ENCODE data around the gene DLG5. TPM values are rescaled to one million over a fixed set of nuclear protein-coding genes. Genes with fewer than 3 reads are reported as not detected.

The DLG5 gene
- total RNA-seq, 1 experiment from 2014 or later, result 16.8 TPM

- DNase-seq (ENCODE audit: low spot score), result peak; percentile 72
Measured at GRCh38 chr10:77949167-77949566, 22.6 kb upstream of the DLG5 start.

- no peak for DNase-seq (ENCODE audit: low spot score)
Measured at GRCh38 chr10:77946084-77946483, 19.5 kb upstream of the DLG5 start.

GRCh38 chr10:77944519-77944918, 18.0 kb upstream of the DLG5 start:
- DNase-seq (ENCODE audit: low spot score), result peak; percentile 81

GRCh38 chr10:77943121-77943901, 16.8 kb upstream of the DLG5 start:
- peak; percentile 54 for DNase-seq (ENCODE audit: low spot score)

GRCh38 chr10:77941790-77942189, 15.2 kb upstream of the DLG5 start:
- no peak for DNase-seq (ENCODE audit: low spot score)

GRCh38 chr10:77940627-77941026, 14.1 kb upstream of the DLG5 start:
- no peak for DNase-seq (ENCODE audit: low spot score)

GRCh38 chr10:77940225-77940624, 13.7 kb upstream of the DLG5 start:
- DNase-seq (ENCODE audit: low spot score), result no peak

- DNase-seq (ENCODE audit: low spot score), result peak; percentile 60
Measured at GRCh38 chr10:77939561-77940001, 13.0 kb upstream of the DLG5 start.

- DNase-seq (ENCODE audit: low spot score), result no peak
Measured at GRCh38 chr10:77936697-77937567, 10.4 kb upstream of the DLG5 start.

GRCh38 chr10:77932016-77932715, 5.6 kb upstream of the DLG5 start:
- DNase-seq (ENCODE audit: low spot score), result no peak

GRCh38 chr10:77927402-77928246, 1.1 kb upstream of the DLG5 start:
- no peak for DNase-seq (ENCODE audit: low spot score)

GRCh38 chr10:77925795-77926565, 575 bp downstream of the DLG5 start:
- no peak for DNase-seq (ENCODE audit: low spot score)

GRCh38 chr10:77925410-77925794, 1.2 kb downstream of the DLG5 start:
- DNase-seq (ENCODE audit: low spot score), result no peak

- no peak for DNase-seq (ENCODE audit: low spot score)
Measured at GRCh38 chr10:77922566-77923179, 3.9 kb downstream of the DLG5 start.

- DNase-seq (ENCODE audit: low spot score), result no peak
Measured at GRCh38 chr10:77922055-77922454, 4.5 kb downstream of the DLG5 start.

- DNase-seq (ENCODE audit: low spot score), result no peak
Measured at GRCh38 chr10:77921395-77921794, 5.2 kb downstream of the DLG5 start.

- DNase-seq (ENCODE audit: low spot score), result no peak
Measured at GRCh38 chr10:77920495-77920894, 6.1 kb downstream of the DLG5 start.

GRCh38 chr10:77919713-77920108, 6.8 kb downstream of the DLG5 start:
- no peak for DNase-seq (ENCODE audit: low spot score)

GRCh38 chr10:77915319-77916105, 11.0 kb downstream of the DLG5 start:
- DNase-seq (ENCODE audit: low spot score), result no peak
